ENCODE data around the gene PSMG1. TPM values are rescaled to one million over a fixed set of nuclear protein-coding genes. Genes with fewer than 3 reads are reported as not detected.
"Not testable (repeated sequence)": the region's sequence is repeated elsewhere in the genome, so short reads cannot be mapped to it uniquely, and the experiment has no call there.

Gene PSMG1, protein sequence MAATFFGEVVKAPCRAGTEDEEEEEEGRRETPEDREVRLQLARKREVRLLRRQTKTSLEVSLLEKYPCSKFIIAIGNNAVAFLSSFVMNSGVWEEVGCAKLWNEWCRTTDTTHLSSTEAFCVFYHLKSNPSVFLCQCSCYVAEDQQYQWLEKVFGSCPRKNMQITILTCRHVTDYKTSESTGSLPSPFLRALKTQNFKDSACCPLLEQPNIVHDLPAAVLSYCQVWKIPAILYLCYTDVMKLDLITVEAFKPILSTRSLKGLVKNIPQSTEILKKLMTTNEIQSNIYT
- total RNA-seq, result 10 to 100 TPM; 27.4 to 87.5 (median 55.3) TPM

DNA sequence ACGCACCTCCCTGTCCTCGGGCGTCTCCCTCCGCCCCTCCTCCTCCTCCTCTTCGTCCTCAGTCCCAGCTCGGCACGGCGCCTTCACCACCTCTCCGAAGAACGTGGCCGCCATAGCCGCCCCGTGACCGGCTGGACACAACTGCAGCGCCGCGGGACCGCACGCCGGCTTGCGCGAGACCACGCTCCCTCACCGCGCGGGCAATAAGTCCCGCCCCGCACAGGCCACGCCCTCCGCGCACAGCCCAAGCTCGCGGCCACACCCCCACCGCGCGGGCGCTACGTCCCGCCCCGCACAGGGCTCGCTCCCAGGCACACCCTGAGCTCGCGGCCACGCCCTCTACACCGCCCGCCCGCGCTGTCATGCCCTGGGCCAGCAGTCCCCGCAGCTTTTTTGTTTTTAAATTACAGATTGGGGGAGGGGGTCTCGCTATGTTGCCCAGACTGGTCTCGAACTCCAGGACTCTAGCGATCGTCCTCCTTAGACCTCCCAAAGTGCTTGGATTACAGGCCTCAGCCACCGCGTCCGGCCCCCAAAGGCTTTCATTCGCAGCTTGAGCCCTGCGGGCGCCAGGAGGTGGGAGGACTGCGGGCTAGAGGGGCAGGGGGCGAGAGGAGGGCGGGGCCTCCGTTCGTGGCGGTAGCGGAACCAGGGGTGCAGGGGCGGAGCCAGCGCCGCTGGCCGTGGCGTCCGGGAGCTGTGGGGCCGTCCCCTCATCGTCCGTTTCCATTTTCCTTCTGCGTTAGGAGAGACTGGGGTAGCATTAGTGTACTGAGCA is at the start of gene PSMG1:
TSS of gene PSMG1 (minus strand) at position 180 of the 778 bp plus-strand sequence. CDS start at position 114, 66 bp downstream.
- Histone ChIP-seq H3K4me3 (peak within 1 kb of the TSS; percentile 47 to 74 (median 53)), H3K27ac (peak within 1 kb of the TSS; percentile 77 to 82), H3K4me1 (replicated peaks in 1 of 2) (peaks cover 5 to 18% of the 10 kb centered on the region in 2 donors)
- in situ Hi-C loops (cut with MboI; ENCODE audit: low pct_unique_long_range_greater_than_20kb in 2 of 9, low sequenced_read_pairs in 9 of 9, unreplicated experiment in 9 of 9), result no loop called here
- ATAC-seq (replicated peaks in 6 of 8), result peak; percentile 78 to 93 (median 90)
- 0% methylated on average over 1 to 16 of the region's 76 CpGs; no CpG with 5 or more reads in 7 of the 10 experiments for WGBS, 10 experiments

DNA sequence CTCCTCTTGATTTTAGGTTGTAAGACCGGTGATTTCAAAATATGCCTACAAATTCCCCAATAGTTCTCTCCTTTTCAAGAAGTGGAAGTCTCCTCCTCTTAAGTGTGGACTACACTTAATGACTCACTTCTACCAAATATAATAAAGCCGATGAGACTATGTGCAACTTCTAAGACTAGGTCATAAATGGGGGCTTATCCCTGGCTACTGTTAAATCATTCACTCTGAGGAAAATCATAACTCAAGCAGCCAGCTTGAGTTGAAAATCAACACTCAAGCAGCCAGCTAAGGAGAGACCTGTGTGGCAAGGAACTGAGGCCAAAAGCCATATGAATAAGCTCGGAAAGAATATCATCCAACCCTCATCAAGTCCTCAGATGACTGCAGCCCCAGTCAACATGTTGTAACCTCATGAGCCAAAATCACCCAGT is 49.6 kb upstream of the PSMG1 start:
- 63 to 100% (median 98%) methylated on average over 1 to 3 of the region's 3 CpGs; no CpG with 5 or more reads in 2 of the 10 experiments for WGBS, 10 experiments
- H3K4me1 ChIP-seq (replicated peaks in 1 of 2), result no peaks in the 10 kb centered on the region
- ATAC-seq (replicated peaks in 6 of 8), result no peak
- H3K27ac ChIP-seq, result no peak overlapping the region
- H3K4me3 ChIP-seq, result no peak overlapping the region
- in situ Hi-C loops (cut with MboI; ENCODE audit: low pct_unique_long_range_greater_than_20kb in 2 of 9, low sequenced_read_pairs in 9 of 9, unreplicated experiment in 9 of 9), result no loop called here

DNA sequence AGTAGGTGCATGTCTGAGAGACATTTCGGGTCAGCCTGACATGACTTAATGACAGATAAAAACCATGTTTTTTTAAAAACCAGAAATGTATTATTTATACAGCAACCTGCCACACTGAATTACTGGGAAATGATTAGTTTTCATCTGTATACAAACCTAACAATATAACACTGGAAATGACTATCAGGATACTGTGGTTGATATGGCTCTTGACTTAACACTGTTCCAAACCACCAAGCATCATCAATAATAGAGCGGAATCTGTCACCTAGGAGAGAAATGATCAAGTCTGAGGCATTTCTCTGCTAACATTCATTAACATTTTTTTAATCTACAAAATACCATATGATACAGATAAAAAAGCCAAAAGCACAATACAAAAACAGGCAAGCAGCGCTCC is 41.7 kb upstream of the PSMG1 start:
- in situ Hi-C loops (cut with MboI; ENCODE audit: low pct_unique_long_range_greater_than_20kb in 2 of 9, low sequenced_read_pairs in 9 of 9, unreplicated experiment in 9 of 9), result no loop called here
- Histone ChIP-seq H3K4me1 (replicated peaks in 1 of 2) (peaks cover 0 to 3% of the 10 kb centered on the region in 2 donors), H3K27ac (no peak overlapping the region), H3K4me3 (no peak overlapping the region)
- WGBS, 10 experiments, result 87 to 100% (median 96%) methylated on average over 1 to 3 of the region's 3 CpGs; no CpG with 5 or more reads in 1 of the 10 experiments
- ATAC-seq (replicated peaks in 6 of 8), result no peak

DNA sequence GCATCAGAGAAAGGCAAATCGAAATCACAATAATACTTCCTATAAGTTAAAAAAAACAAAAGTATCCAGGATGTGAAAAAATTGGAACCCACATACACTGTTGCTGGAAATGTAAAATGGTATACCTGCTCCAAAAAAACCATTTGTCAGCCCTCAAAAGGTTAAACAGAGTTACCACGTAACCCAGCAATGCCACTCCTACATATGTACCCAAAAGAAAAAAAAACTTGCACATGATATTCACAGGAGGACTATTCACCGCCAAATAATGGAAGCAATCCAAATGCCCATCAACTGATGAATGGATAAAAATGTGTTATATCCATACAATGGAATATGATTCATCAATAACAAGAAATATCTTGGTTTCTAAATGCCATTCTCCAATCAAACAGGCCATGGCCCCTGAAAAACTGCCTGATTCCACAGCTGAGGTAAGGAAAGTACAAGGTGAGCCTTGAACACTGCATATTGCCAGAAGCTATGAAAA is 38.8 kb upstream of the PSMG1 start:
- Histone ChIP-seq H3K4me1 (replicated peaks in 1 of 2) (peaks cover 0 to 6% of the 10 kb centered on the region in 2 donors), H3K4me3 (no peak overlapping the region), H3K27ac (no peak overlapping the region)
- no peak for ATAC-seq (replicated peaks in 6 of 8)
- WGBS, 10 experiments, result 80 to 100% (median 89%) methylated on average over 1 to 3 of the region's 3 CpGs
- in situ Hi-C loops (cut with MboI; ENCODE audit: low pct_unique_long_range_greater_than_20kb in 2 of 9, low sequenced_read_pairs in 9 of 9, unreplicated experiment in 9 of 9), result no loop called here

DNA sequence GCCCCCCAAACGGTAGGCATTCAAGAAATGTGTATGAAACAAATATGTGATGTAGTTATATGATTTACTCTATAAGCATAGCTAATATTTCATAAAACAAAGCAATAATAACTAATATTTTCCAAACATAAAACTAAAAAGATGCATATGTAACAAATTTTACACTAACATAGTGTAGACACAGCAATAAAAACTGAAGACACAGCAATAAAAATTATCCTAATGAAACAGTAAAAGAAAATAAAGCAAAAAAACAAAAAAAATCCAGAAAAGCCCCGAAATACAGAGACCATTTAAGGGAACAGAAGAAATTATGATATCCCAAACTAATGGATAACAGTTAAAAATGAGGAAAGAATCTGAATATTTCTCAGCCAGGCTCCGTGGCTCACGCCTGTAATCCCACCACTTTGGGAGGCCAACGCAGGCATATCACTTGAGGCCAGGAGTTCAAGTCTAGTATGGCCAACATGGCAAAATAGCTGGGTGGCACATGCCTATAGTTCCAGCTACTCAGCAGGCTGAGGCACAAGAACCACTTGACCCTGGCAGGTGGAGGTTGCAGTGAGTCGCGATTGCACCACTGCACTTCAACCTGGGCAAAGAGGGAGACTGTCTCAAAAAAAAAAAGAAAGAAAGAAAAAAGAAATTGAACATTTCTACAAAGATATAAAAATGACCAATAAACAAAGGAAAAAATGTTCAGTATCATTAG is 38.2 kb upstream of the PSMG1 start:
- no peak for ATAC-seq (replicated peaks in 6 of 8)
- 83 to 100% (median 96%) methylated on average over 2 to 7 of the region's 7 CpGs for WGBS, 10 experiments
- no peak overlapping the region for H3K4me3 ChIP-seq
- H3K27ac ChIP-seq, result no peak overlapping the region
- H3K4me1 ChIP-seq (replicated peaks in 1 of 2), result peaks cover 0 to 6% of the 10 kb centered on the region in 2 donors
- in situ Hi-C loops (cut with MboI; ENCODE audit: low pct_unique_long_range_greater_than_20kb in 2 of 9, low sequenced_read_pairs in 9 of 9, unreplicated experiment in 9 of 9), result no loop called here

DNA sequence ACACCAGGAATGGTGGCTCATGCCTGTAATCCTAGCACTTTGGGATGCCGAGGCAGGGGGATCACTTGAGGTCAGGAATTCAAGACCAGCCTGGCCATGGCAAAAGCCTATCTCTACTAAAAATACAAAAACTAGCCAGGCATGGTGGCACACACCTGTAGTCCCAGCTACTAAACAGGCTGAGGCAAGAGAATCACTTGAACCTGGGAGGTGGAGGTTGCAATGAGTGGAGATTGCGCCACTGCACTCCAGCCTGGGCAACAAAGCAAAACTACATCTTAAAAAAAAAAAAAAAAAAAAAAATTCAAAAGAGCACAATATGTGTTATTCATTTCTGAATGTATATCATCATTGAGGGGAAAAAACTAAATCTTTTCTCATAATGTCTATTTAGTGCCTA is 37.6 kb upstream of the PSMG1 start:
- 88 to 100% (median 100%) methylated on average over 1 to 2 of the region's 2 CpGs; no CpG with 5 or more reads in 1 of the 10 experiments for WGBS, 10 experiments
- H3K27ac ChIP-seq; H3K4me1 ChIP-seq (replicated peaks in 1 of 2); in situ Hi-C loops (cut with MboI; ENCODE audit: low pct_unique_long_range_greater_than_20kb in 2 of 9, low sequenced_read_pairs in 9 of 9, unreplicated experiment in 9 of 9); H3K4me3 ChIP-seq; ATAC-seq (replicated peaks in 6 of 8): not testable (repeated sequence)

DNA sequence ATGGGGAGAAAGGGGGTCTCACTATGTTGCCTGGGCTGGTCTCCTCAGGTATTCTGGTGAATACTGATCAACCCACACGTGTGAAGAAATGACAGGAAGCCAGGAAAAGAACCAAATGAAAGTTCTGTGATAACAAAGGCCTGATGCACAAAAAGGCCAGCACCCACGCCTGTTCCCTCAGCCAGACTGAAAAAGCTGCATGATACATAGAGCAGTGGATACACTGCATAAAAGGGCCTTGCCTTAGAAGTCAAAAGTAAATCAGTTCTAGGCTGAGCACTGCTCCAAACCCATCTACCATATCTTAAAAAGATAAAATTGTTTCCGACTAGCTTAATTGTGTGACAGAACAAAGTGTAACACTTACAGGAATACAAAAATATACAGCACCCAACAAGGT is 36.9 kb upstream of the PSMG1 start:
- Histone ChIP-seq H3K4me3 (no peak overlapping the region), H3K4me1 (replicated peaks in 1 of 2) (peaks cover 0 to 6% of the 10 kb centered on the region in 2 donors), H3K27ac (no peak overlapping the region)
- no peak for ATAC-seq (replicated peaks in 6 of 8)
- WGBS, 10 experiments, result 88 to 100% (median 100%) methylated on average over 1 to 2 of the region's 3 CpGs; no CpG with 5 or more reads in 2 of the 10 experiments
- in situ Hi-C loops (cut with MboI; ENCODE audit: low pct_unique_long_range_greater_than_20kb in 2 of 9, low sequenced_read_pairs in 9 of 9, unreplicated experiment in 9 of 9), result no loop called here

DNA sequence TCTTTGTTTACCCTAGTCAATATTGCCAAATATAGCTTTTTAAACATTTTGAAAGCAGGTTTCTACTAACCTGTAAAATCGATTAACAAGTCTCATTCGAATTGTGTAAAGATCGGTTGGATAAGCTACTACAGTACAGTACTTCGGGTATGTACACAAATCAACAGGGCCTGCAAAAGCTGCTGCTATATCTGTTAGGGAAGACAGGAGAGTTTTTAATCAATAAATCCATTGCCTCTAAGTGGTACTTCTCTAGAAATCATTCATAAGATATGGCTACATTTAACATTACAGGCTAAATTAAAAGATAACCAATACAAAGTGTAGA is 34.8 kb upstream of the PSMG1 start:
- in situ Hi-C loops (cut with MboI; ENCODE audit: low pct_unique_long_range_greater_than_20kb in 2 of 9, low sequenced_read_pairs in 9 of 9, unreplicated experiment in 9 of 9), result no loop called here
- no peak for ATAC-seq (replicated peaks in 6 of 8)
- Histone ChIP-seq H3K4me3 (no peak overlapping the region), H3K27ac (no peak overlapping the region), H3K4me1 (replicated peaks in 1 of 2) (peaks cover 0 to 3% of the 10 kb centered on the region in 2 donors)
- WGBS, 10 experiments, result 88 to 100% (median 94%) methylated on average over 3 to 4 of the region's 4 CpGs; no CpG with 5 or more reads in 1 of the 10 experiments

DNA sequence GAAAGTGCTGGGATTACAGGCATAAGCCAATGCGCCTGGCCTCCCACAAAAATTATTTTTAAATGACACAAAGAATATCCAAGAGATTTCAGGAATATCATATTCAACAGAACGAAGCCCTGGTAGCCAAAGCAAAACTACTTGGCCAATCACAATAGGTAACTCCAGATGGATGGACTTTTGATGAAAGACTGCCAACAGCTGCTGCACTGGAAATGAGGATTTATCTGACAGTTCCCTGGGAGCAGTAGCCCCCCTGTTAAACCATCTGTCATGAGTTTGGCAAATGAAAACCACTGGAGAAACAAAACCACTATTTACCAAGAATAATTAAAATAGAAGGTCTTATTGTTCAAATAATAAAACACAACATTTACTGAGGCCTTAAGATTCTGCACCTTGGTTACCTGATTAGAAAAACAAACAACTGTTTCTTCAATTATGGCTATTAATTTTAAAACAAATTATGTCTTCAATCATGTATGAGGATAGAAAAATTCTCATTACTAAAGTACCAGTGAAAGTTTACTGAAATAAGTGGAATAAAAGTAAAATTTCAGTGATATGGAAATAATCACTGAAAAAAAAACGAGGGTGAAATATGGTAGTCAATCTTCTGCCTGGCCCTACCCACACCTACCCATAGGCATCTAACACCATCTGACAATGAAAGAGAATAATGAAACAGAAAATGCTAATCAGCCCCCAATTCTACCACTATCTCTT is 34.3 kb upstream of the PSMG1 start:
- Histone ChIP-seq H3K4me3 (no peak overlapping the region), H3K4me1 (replicated peaks in 1 of 2) (peaks cover 0 to 3% of the 10 kb centered on the region in 2 donors), H3K27ac (no peak overlapping the region)
- in situ Hi-C loops (cut with MboI; ENCODE audit: low pct_unique_long_range_greater_than_20kb in 2 of 9, low sequenced_read_pairs in 9 of 9, unreplicated experiment in 9 of 9), result no loop called here
- WGBS, 10 experiments, result 57 to 100% (median 85%) methylated on average over 1 to 3 of the region's 3 CpGs; no CpG with 5 or more reads in 1 of the 10 experiments
- ATAC-seq (replicated peaks in 6 of 8), result peak in 1 of 8 experiments; percentile 47

DNA sequence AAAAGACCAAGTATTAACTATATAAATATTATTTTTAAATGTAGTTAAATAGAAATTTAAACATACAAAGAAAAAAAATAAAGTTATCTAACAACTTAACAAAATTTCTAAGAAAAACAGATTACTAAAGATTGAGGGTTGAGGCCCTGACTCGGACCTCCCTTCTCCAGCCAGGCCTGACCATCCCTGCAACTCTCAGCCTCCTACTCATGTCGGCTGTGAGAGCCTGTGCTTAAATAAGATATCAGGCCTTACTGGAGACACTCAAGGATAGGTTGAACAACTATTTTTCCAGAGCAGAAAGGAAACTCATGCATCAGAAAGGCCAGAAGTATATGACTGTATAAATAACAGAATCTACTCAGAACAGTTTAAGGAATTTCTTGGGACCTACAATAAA is 33.0 kb upstream of the PSMG1 start:
- Histone ChIP-seq H3K4me1 (replicated peaks in 1 of 2) (peaks cover 0 to 3% of the 10 kb centered on the region in 2 donors), H3K4me3 (no peak overlapping the region), H3K27ac (no peak overlapping the region)
- ATAC-seq (replicated peaks in 6 of 8), result no peak
- in situ Hi-C loops (cut with MboI; ENCODE audit: low pct_unique_long_range_greater_than_20kb in 2 of 9, low sequenced_read_pairs in 9 of 9, unreplicated experiment in 9 of 9), result no loop called here
- WGBS, 10 experiments, result 86 to 100% (median 100%) methylated on average over 1 to 2 of the region's 2 CpGs; no CpG with 5 or more reads in 1 of the 10 experiments

DNA sequence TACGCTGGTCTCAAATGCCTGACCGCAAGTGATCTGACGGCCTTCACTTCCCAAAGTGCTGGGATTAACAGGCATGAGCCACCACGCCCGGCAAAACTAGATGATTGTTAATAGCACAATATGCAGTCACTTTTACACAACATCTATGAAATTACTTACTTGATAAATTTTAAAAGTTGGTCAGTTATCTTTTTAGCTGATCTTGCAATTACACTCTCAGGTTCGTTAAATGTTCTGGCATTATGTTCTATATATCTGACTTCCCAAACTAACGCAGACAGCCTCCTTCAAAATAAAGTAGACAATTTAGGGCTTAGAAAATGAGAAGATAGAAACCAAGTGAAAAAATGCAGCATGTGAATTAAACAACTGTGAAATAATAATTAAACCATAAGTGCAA is 31.8 kb upstream of the PSMG1 start:
- no peak for ATAC-seq (replicated peaks in 6 of 8)
- H3K4me1 ChIP-seq (replicated peaks in 1 of 2), result peaks cover 0 to 3% of the 10 kb centered on the region in 2 donors
- H3K4me3 ChIP-seq, result no peak overlapping the region
- WGBS, 10 experiments, result 92 to 100% (median 97%) methylated on average over 1 to 7 of the region's 7 CpGs
- no peak overlapping the region for H3K27ac ChIP-seq
- in situ Hi-C loops (cut with MboI; ENCODE audit: low pct_unique_long_range_greater_than_20kb in 2 of 9, low sequenced_read_pairs in 9 of 9, unreplicated experiment in 9 of 9), result no loop called here

DNA sequence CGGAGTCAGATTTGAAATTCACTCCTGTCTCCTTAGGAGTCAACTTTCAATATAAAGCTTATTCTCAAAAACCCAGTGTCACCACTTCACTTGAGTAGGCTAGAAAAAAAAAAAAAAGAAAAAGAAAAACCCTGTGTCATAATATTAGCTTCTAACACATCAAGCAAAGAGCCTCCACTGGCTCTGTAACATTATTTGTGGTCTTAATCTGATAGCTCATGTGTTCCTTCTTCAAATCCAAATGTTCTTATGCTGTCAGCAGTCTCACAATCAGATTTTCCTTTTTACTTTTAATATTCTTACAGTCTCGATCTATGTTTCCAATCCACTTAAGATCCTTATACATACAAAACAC is 26.1 kb upstream of the PSMG1 start:
- Histone ChIP-seq H3K4me1 (replicated peaks in 1 of 2) (no peaks in the 10 kb centered on the region), H3K27ac (no peak overlapping the region), H3K4me3 (no peak overlapping the region)
- 60 to 100% (median 100%) methylated on average over 1 to 2 of the region's 2 CpGs; no CpG with 5 or more reads in 1 of the 10 experiments for WGBS, 10 experiments
- ATAC-seq (replicated peaks in 6 of 8), result no peak
- in situ Hi-C loops (cut with MboI; ENCODE audit: low pct_unique_long_range_greater_than_20kb in 2 of 9, low sequenced_read_pairs in 9 of 9, unreplicated experiment in 9 of 9), result no loop called here
